Lower leg skin (tissue), 3 donors: ENCODE measurements around the gene RPL31.

Experiments
- CTCF ChIP-seq, 3 donors: fragments of 450-650 bp; IDR thresholded peaks; one replicate each; pipeline ENCODE4 v1.5.1; 2016; ENCODE audit warnings: antibody characterized with exemption in 3 of 3, mild to moderate bottlenecking in 3 of 3, moderate library complexity in 2 of 3
- POLR2A ChIP-seq, 2 donors: fragments of 450-650 bp; IDR thresholded peaks; one replicate each; pipeline ENCODE4 v1.6.1; 2016 to 2017; ENCODE audit warnings: antibody characterized with exemption in 2 of 2, mild to moderate bottlenecking in 1 of 2, moderate library complexity in 1 of 2

- TF ChIP-seq CTCF (IDR thresholded peaks at IDR 0.05) (no peak), POLR2A (IDR thresholded peaks at IDR 0.05) (no peak)
These were observed 46.0 kb upstream of the RPL31 start for GRCh38 chr2:100956081-100956480.
